ENCODE results near the gene P2RY13. TPM values are rescaled to one million over a fixed set of nuclear protein-coding genes. Genes with fewer than 3 reads are reported as not detected.

P2RY13 gene
- total RNA-seq = 4.7 TPM
- long read RNA-seq, partial matches to known transcripts = 0 of 4 reads
- long read RNA-seq, other reads (novel, unspliced or antisense) = 3 of 4 reads

DNA sequence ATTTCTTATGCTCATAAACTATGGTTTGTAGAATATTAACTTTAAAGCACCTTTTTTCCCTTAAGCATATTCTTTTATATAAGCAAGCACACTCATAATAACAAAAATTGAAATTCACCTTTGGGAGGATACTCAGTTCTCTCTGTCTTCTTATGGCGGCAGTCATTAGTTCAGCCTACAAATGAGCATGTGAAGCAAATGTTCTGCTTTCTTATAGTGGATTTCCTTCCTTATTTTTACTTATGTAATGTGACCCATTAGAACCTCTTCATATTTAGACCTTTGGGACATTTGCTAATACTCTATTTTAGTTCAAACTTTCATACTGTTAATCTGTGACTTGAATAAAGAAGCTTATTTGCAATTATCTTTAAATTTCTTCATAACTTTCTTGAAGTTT is at the start of gene P2RY13:
Gene P2RY13, minus strand, starts transcription at position 187 of the 400 bp plus-strand sequence. Its CDS starts 21 bp downstream, at position 166.
- no peak for DNase-seq (ENCODE audit: low spot score)

GRCh38 chr3:151377768-151378385 is 48.5 kb upstream of the P2RY13 start:
- DNase-seq (ENCODE audit: low spot score) = no peak

DNA sequence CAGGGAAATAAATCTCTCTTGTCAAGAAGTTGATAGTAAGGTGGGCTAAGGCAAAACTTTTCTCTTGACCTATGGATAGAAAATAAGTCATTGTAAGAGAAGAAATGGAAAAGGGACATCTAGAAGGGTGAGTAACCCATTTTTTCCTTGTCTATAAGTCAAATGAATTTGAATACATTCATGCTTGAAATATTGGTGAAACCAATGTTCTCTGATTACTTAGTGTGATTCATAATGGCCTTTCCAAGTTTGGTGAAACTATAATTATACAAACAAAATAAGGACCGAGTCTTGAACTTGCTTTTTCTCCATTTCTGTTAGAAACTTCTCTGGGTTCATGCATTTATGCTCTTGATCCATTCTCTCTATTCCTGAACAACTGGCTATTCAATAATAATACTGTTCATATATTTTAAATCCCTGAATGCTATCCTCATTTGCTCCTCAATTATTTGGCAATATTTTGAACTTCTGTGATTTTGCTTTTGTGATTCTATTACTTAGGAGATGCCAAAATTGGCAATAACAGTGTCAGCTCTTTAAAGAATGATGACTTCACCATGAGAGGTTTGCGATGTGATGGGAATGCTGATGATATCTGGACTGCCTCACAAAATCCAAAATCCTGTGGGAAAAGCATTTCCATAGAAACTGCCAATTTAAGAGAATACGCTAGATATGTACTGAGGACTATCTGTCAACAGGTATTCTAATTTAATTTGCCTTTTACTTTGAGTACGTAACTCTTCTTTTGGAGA is 42.9 kb upstream of the P2RY13 start:
- no peak for DNase-seq (ENCODE audit: low spot score)

DNA sequence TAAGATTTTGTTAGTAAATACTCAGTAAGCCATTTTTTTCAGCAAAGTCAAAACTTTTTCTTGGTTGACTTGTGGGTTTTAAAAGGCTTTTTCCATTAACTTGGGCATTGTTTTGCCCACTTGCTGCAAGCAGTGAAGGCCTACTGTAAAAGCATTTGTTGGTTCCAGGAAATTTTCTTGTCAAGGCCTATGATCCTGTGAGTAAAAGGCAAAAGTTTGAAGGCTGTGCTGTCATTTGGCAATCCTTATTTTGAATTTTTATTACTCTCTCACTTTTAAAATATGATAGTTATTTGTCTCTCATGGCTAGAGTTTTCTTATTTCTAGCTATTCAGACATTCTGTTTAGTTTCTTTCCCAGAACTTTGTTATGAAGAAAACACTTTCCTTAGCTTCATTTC is 42.2 kb upstream of the P2RY13 start:
- no peak for DNase-seq (ENCODE audit: low spot score)

DNA sequence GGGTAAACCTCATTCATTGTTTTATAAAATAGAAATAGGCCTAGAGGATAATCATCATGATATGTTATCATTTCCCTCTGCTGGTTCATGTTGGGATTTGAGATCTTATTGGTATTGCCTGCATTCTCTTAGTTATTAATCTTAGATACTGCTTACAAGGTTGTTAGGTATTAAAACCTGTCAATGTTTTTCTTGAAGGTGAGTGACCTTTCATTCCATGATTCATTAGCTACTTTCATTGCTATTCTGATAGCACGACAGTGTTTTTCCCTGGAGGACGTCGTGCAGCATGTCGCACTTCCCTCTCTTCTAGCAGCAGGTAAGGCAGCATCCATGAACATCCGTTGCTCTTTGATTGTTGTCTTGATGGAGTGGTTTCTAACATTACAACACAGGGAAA is 38.1 kb upstream of the P2RY13 start:
- DNase-seq (ENCODE audit: low spot score) = no peak

- no peak for DNase-seq (ENCODE audit: low spot score)
These were observed 37.6 kb upstream of the P2RY13 start for GRCh38 chr3:151366993-151367392.

DNA sequence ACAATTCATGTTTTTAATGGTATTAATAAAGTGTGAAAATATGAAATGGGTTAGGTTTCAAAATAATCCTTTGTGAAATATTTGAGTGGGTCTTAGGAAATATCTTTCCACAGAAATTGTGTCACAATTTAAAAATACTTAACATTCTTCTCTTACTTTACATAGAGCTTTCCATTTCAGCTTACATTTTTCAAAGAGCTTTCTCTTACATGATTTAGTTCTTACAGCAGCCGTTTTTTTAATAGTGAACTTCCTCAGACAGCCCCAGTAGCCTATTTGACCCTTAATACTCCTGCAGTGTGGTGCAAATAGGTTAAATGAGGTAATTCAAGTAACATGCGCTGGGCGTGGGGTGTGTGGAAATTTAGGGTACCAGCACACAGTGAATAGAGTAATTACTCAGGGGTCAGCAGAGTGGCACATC is 33.4 kb upstream of the P2RY13 start:
- no peak for DNase-seq (ENCODE audit: low spot score)

GRCh38 chr3:151357463-151357850 is 28.1 kb upstream of the P2RY13 start:
- DNase-seq (ENCODE audit: low spot score) = no peak

DNA sequence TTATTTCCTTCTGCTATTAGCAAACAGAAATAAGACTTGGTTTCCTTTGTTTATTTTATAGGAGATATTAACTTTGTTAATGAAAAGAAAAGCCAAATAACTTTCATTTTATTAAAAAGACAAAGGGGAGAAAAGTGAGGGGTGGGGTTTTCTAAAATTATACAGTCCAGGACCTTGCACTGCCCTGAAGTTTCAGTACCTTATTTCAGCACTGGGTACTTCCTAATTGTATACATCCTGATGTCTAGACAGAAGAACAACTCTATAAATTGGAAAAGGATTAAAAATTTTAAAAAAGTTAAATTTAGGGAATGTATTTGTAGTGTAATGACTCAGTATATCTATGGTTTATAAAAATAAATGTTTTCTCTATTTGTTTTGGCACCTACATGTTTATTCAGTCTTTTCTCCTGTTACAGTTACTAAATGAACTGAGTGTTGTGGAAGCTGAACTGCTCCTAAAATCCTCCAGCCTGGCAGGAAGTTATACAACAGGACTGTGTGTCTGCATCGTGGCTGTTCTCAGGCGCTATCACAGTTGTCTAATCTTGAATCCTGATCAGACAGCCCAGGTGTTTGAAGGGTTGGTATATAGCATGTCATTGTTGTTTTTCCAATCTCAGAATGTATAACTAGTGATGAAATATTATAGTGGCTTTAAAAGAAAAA is 27.6 kb upstream of the P2RY13 start:
- no peak for DNase-seq (ENCODE audit: low spot score)

GRCh38 chr3:151351648-151352047 is 22.3 kb upstream of the P2RY13 start:
- DNase-seq (ENCODE audit: low spot score) = no peak

GRCh38 chr3:151351219-151351618 is 21.9 kb upstream of the P2RY13 start:
- no peak for DNase-seq (ENCODE audit: low spot score)

DNA sequence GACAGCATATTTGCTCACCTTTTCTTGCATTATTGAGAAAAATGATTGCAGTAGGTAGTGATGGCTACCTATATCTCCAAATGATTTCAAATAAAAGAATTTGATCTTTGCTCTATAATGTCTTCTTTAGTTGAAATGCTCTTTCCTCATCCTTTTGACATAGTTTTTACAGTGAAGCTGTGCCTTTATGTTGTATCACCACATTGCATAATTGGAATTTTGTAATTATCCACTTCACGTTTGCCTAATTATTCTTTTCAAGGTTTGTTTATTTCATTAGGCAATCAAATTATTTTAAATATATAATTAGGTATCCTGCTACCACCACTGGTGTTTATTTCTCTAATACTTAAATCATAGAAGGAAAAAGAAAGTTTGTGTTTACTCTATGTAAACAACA is 21.3 kb upstream of the P2RY13 start:
- no peak for DNase-seq (ENCODE audit: low spot score)

GRCh38 chr3:151347432-151347831 is 18.1 kb upstream of the P2RY13 start:
- no peak for DNase-seq (ENCODE audit: low spot score)

GRCh38 chr3:151346292-151346691 is 16.9 kb upstream of the P2RY13 start:
- no peak for DNase-seq (ENCODE audit: low spot score)

DNA sequence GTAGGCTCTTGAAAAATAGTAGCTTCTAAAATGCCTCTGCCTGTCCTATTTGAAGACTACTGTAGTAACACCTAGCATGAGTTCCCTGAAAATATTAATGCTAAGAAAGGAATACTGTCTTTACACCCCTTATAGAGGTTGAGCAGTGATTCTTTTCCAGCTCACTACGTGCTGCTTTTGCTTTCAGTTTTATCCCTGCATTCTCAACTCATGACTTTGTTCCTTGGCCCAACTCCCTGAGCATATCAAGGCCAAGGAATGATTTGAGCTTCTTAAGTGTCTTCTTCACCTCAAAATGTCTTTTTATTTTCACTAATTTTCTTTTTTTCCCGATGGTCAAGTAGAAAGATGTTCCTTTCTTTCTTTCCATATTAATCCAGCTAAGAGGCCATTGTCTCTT is 16.5 kb upstream of the P2RY13 start:
- DNase-seq (ENCODE audit: low spot score) = no peak

DNA sequence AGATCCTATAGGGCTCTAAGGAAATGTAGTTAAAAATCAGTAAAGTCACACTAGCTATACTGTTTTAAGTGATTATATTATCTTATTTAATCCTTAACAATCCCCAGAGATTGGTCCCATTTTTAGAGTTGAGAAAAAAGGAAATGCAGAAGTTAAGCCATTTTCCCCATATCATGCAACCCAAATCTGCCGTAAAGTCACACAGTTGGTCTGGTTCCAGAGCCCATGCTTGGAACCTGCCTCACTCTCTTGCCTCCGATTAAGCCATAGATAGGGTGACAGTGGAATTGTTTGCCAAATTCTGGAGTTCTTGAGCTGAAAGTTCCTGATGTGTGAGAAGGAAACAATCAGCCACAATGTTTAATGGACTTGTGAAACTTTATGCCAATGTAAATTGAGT is 2.3 kb upstream of the P2RY13 start:
- no peak for DNase-seq (ENCODE audit: low spot score)

DNA sequence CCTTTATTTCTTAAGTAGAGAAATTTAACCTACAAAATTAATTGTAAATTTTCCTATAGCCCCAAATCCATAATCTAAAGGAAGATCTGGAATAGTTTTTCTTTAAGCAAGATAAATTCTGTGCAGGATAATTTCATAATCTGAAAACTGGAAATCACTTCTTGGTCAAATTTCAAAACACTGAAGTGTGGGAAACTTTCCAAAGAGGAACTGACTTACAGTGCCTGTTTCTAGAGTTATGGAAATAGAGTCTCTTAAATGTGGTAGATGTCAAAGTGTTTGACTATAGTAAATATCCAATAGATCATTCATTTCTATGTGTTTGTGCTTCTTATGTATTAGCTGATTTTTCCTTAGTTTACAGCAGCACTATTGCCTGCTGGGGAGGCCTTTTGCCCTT is 1.6 kb upstream of the P2RY13 start:
- DNase-seq (ENCODE audit: low spot score) = no peak

DNA sequence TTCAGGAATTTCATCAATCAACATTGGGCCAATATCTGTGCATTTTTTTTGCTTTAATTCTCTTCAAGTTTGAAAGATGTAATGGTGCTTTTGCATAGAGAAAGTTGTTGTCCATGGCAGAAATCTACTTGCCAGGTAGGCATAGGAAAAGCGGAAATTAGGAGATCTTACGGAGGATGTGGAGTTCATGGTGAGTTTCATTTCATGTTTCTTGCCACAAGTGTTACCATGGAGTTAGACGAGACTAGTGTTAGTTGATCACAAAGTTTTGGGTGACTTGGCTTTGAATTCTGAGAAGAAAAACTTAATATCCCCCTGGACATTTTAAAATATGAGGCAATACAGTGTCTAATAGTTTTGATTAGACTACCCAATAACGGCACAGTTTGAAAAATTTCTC is 1.0 kb upstream of the P2RY13 start:
- DNase-seq (ENCODE audit: low spot score) = no peak

- no peak for DNase-seq (ENCODE audit: low spot score)
These were observed 902 bp downstream of the P2RY13 start for GRCh38 chr3:151328298-151328995.

GRCh38 chr3:151327571-151328198 is 1.7 kb downstream of the P2RY13 start:
- no peak for DNase-seq (ENCODE audit: low spot score)

DNA sequence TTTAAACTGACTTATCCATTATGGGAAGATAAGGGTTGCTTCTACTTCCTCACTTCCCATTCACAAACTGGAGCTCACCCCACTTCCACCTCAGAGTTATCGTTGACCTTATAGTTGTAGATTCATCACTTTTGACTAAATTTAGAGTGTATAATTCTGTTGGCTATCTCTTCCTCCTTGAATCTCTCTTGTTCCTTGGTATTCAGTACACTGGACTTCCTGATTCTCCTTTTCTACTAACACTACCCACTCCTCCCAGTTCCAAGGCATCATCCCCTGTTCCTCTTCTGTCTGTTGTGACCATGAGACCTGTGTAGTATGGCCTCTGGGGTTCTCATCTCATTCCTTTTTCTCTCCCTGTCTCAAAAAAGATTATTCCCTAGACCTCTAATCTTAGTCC is 6.8 kb downstream of the P2RY13 start:
- no peak for DNase-seq (ENCODE audit: low spot score)
